Neuronal stem cell (in vitro differentiated cells): Measurements from ENCODE around the gene ADAM12.

Experiments used
- DNase-seq: peaks from one replicate; pipeline ENCODE4 v3.0.0-alpha.2; 2013; ENCODE audit warnings: low spot score
- H2AFZ ChIP-seq: one replicate; pipeline ENCODE4 v1.6.1; 2013; ENCODE audit warnings: mild to moderate bottlenecking, low read length, inconsistent platforms
- H2AK5ac ChIP-seq: 2 replicates; pipeline ENCODE4 v1.6.1; 2013; ENCODE audit warnings: low read depth, mild to moderate bottlenecking, inconsistent platforms, low read length, moderate library complexity, mixed read lengths
- H2BK120ac ChIP-seq: 2 replicates; pipeline ENCODE4 v1.6.1; 2013; ENCODE audit warnings: low read depth, mild to moderate bottlenecking, inconsistent platforms, low read length, moderate library complexity, mixed read lengths
- H2BK12ac ChIP-seq: one replicate; pipeline ENCODE4 v1.6.1; 2013; ENCODE audit warnings: low read length, inconsistent platforms
- H2BK15ac ChIP-seq: 2 replicates; pipeline ENCODE4 v1.6.1; 2013; ENCODE audit warnings: mild to moderate bottlenecking, low read length, inconsistent platforms, mixed read lengths
- H2BK5ac ChIP-seq: one replicate; pipeline ENCODE4 v1.6.1; 2013; ENCODE audit warnings: inconsistent platforms, mild to moderate bottlenecking, low read length, moderate library complexity
- H3K14ac ChIP-seq: one replicate; pipeline ENCODE4 v1.6.1; 2013; ENCODE audit warnings: low read length, inconsistent platforms
- H3K18ac ChIP-seq: 2 replicates; pipeline ENCODE4 v1.6.1; 2013; ENCODE audit warnings: low read length, inconsistent platforms
- H3K23ac ChIP-seq: 2 replicates; pipeline ENCODE4 v1.6.1; 2013; ENCODE audit warnings: low read depth, mild to moderate bottlenecking, mixed read lengths, low read length, inconsistent platforms; ENCODE audit not compliant: poor library complexity
- H3K27ac ChIP-seq: replicated peaks from 3 replicates; pipeline ENCODE4 v1.5.1; 2013; ENCODE audit warnings: low read length, inconsistent platforms
- H3K27me3 ChIP-seq, 3 experiments: 2 replicates each; pipeline ENCODE4 v1.6.1; 2013; ENCODE audit warnings: low read length in 3 of 3, mild to moderate bottlenecking in 2 of 3, inconsistent platforms in 1 of 3, low read depth in 1 of 3, mixed read lengths in 1 of 3, moderate library complexity in 1 of 3; ENCODE audit not compliant: control insufficient read depth in 3 of 3, insufficient read depth in 3 of 3
- H3K36me3 ChIP-seq, 2 donors: replicated peaks in 1 of 2; 2 replicates each; pipeline ENCODE4 v1.6.1; 2013; ENCODE audit warnings: low read length in 2 of 2; ENCODE audit not compliant: control insufficient read depth in 2 of 2, insufficient read depth in 2 of 2
- H3K4ac ChIP-seq: 2 replicates; pipeline ENCODE4 v1.6.1; 2013; ENCODE audit warnings: inconsistent platforms, mild to moderate bottlenecking, low read length, moderate library complexity
- H3K4me1 ChIP-seq, 2 donors: 1 replicate in 1 of 2; 2 replicates in 1 of 2; pipeline ENCODE4 v1.6.1; 2013; ENCODE audit warnings: low read length in 2 of 2, low read depth in 1 of 2; ENCODE audit not compliant: control insufficient read depth in 2 of 2, insufficient read depth in 1 of 2
- H3K4me2 ChIP-seq: one replicate; pipeline ENCODE4 v1.6.1; 2013; ENCODE audit warnings: mild to moderate bottlenecking, low read length, inconsistent platforms; ENCODE audit not compliant: insufficient read depth, poor library complexity, severe bottlenecking
- H3K4me3 ChIP-seq, 2 donors: 2 replicates each; pipeline ENCODE4 v1.5.1; 2013; ENCODE audit warnings: low read length in 2 of 2, mild to moderate bottlenecking in 2 of 2, inconsistent platforms in 1 of 2, moderate library complexity in 1 of 2
- H3K79me1 ChIP-seq: one replicate; pipeline ENCODE4 v1.6.1; 2013; ENCODE audit warnings: low read depth, mild to moderate bottlenecking, inconsistent platforms, low read length, moderate library complexity
- H3K9ac ChIP-seq: one replicate; pipeline ENCODE4 v1.6.1; 2013; ENCODE audit warnings: mild to moderate bottlenecking, low read depth, low read length, inconsistent platforms; ENCODE audit not compliant: poor library complexity
- H3K9me3 ChIP-seq, 2 donors: replicated peaks in 1 of 2; 2 replicates each; pipeline versions ENCODE3 to v1.6.1; 2013; ENCODE audit warnings: low read length in 2 of 2, mild to moderate bottlenecking in 2 of 2, inconsistent platforms in 1 of 2, low read depth in 1 of 2, mixed read lengths in 1 of 2, moderate library complexity in 1 of 2; ENCODE audit not compliant: control insufficient read depth in 2 of 2, insufficient read depth in 1 of 2
- H4K8ac ChIP-seq: one replicate; pipeline ENCODE4 v1.6.1; 2013; ENCODE audit warnings: low read depth, mild to moderate bottlenecking, inconsistent platforms, low read length, moderate library complexity
- H4K91ac ChIP-seq: one replicate; pipeline ENCODE4 v1.6.1; 2013; ENCODE audit warnings: low read length, low read depth, mild to moderate bottlenecking, inconsistent platforms; ENCODE audit not compliant: poor library complexity
- WGBS, 2 donors: extraction: QIAGEN DNeasy Blood & Tissue Kit; methylation state at CpG; one replicate each; pipeline ENCODE4 v1.1.7; 2013; ENCODE audit warnings: missing lambda C conversion rate in 2 of 2, mixed read lengths in 1 of 2; ENCODE audit not compliant: insufficient read length in 2 of 2, insufficient replicate concordance in 1 of 2; ENCODE audit errors: extremely low coverage in 2 of 2; 5-methylcytosine and 5-hydroxymethylcytosine counted together

Gene ADAM12

DNA sequence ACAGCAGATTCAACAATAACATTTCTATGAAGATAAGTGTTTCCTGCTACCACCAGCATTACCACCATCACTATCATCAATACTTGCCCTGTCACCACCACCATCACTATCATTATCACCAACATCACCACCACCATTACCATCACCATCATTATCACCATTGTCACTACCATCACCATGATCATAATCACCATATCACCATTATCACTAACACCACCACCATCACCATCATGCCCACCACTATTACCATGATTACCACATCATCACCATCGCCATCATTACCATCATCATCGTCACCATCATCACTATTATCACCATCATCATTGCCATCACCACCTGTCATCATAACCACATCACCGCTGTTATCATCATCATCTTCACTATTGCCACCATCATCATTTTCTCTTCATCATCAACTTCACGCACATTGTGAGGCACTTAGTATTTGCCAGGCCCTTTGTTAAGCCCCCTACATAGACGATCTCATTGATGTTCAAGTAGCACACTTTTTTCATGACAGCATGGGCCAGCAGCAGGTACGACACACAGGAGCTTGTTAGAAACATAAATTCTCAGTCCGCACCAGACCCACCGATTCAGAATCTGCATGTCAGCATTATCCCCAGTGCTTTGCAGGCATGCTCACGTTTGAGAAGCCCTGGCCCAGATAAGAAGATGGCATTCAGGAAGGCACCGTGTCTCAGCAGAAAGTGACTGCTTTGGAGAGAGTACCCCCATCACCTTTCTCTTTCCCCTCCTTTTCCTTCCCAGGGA is 161.1 kb downstream of the ADAM12 start:
- H3K18ac ChIP-seq, result no peak overlapping the region

DNA sequence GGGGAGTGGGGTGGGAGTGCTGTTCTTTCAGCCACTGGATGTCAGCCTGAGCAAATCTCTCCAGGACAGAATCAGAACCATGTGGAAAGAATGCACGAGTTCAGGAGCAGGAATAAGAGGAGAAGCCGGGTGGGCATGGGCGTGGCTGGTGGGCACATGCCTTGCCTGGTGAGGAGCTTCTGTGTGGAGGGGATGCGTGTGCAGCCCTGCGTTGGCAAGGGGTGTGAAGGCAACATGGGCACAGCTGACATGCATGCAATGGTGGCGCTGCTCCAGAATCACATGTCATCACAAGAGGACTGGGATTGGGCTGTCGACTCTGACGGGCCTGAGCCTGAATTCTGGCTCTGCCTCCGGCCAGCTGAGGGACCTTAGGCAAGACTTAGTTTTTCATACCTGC is 162.1 kb downstream of the ADAM12 start:
- H3K36me3 ChIP-seq, result no peaks in the 10 kb centered on the region
- H2BK12ac ChIP-seq, result no peak overlapping the region
- H2BK120ac ChIP-seq, result no peak overlapping the region
- no peak overlapping the region for H4K8ac ChIP-seq
- no peak overlapping the region for H3K23ac ChIP-seq
- H3K79me1 ChIP-seq, result no peaks in the 10 kb centered on the region
- H3K4me3 ChIP-seq, result no peak overlapping the region
- H3K4ac ChIP-seq, result no peak overlapping the region
- no peaks in the 10 kb centered on the region for H3K9me3 ChIP-seq
- no peak overlapping the region for H2BK5ac ChIP-seq
- no peak overlapping the region for H2BK15ac ChIP-seq
- H4K91ac ChIP-seq, result no peak overlapping the region
- H3K4me1 ChIP-seq, result peaks cover 4 to 14% of the 10 kb centered on the region in 2 donors
- H3K9ac ChIP-seq, result no peak overlapping the region
- no peak overlapping the region for H3K27ac ChIP-seq
- peak overlapping the region; percentile 38 for H3K18ac ChIP-seq
- H3K14ac ChIP-seq, result no peak overlapping the region
- no CpG with 5 or more reads among the region's 9 CpGs for WGBS, 2 donors
- H2AK5ac ChIP-seq, result peak overlapping the region; percentile 7
- no peak for DNase-seq
- H3K27me3 ChIP-seq, result no peaks in the 10 kb centered on the region
- H3K4me2 ChIP-seq, result no peak overlapping the region
- H2AFZ ChIP-seq, result no peak overlapping the region

More for the DNA sequence above, 161.1 kb downstream of the ADAM12 start:
- Histone ChIP-seq H3K4ac (no peak overlapping the region), H3K23ac (no peak overlapping the region), H3K4me3 (no peak overlapping the region), H3K4me1 (peaks cover 4 to 14% of the 10 kb centered on the region in 2 donors), H4K91ac (no peak overlapping the region), H2BK5ac (no peak overlapping the region), H4K8ac (no peak overlapping the region), H3K4me2 (no peak overlapping the region), H2BK15ac (no peak overlapping the region), H3K14ac (no peak overlapping the region), H3K79me1 (no peaks in the 10 kb centered on the region), H3K9ac (no peak overlapping the region), H3K9me3 (no peaks in the 10 kb centered on the region), H3K27ac (no peak overlapping the region), H2AFZ (peak overlapping the region; percentile 29), H2AK5ac (no peak overlapping the region), H2BK12ac (no peak overlapping the region), H3K36me3 (no peaks in the 10 kb centered on the region), H3K27me3 (no peaks in the 10 kb centered on the region), H2BK120ac (peak overlapping the region; percentile 11)
- WGBS, 2 donors, result 100% methylated on average over 2 of the region's 10 CpGs; no CpG with 5 or more reads in 1 of the 2 donors
- no peak for DNase-seq

DNA sequence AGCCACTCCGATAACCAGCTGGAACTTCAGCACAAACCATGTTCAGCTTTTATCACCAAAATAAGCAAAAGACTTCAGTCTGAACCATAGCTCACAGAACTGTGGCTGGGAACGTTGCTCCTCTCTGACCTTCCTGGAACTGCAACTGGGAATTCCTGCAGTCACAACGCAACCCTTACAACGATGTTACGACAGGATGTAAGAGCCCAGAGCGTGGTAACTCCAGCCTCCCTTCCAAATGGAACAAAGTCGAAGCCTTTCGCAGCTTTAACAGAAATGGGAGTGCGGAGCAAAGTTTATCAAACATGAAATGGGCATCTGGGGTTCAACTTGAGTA is 162.6 kb downstream of the ADAM12 start:
- Histone ChIP-seq H4K8ac (no peak overlapping the region), H2AK5ac (peak overlapping the region; percentile 7), H4K91ac (no peak overlapping the region), H3K4me1 (peaks cover 4 to 14% of the 10 kb centered on the region in 2 donors), H2BK12ac (no peak overlapping the region), H3K14ac (no peak overlapping the region), H2AFZ (peak overlapping the region; percentile 7), H3K9ac (no peak overlapping the region), H3K4me3 (no peak overlapping the region), H3K18ac (peak overlapping the region; percentile 21), H3K9me3 (no peaks in the 10 kb centered on the region), H2BK5ac (no peak overlapping the region), H3K27me3 (no peaks in the 10 kb centered on the region), H3K4me2 (no peak overlapping the region), H3K4ac (no peak overlapping the region), H3K23ac (no peak overlapping the region), H2BK15ac (no peak overlapping the region), H2BK120ac (no peak overlapping the region), H3K79me1 (no peaks in the 10 kb centered on the region), H3K27ac (no peak overlapping the region), H3K36me3 (no peaks in the 10 kb centered on the region)
- WGBS, 2 donors, result no CpG with 5 or more reads among the region's 9 CpGs
- no peak for DNase-seq

DNA sequence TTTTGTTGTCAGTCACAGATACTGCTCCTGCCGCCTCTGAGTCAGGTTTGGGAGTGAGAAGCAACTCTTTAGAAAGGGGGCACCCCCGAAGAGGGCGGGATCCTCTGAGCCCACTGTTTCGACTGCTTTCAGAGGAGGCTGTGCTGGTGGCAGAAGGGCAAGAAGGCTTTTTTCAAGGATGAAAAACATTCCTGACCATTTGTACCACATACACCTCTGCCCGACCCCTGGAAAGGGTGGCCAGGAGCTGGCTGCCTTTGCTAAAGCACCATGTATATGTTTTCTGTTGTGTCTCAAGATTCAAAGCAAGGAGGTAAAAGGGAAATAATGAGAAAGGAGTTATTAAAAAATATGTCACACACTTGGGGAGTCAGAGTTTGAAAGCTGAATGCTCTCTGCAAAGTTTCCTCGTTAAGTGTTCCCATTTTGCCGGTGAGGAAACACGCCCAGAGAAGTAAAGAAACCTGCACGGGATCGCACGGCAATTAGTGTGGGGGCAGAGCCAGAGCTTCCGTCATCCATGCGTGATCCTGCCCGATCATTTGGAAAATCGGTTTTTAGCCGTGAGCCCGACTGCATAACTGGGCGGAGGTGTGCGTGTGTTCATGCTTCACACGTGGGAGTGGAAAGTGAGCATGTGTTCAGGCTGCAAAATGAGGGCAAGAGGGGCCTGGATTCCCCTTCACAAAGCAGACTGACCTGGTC is 163.2 kb downstream of the ADAM12 start:
- Histone ChIP-seq H2BK5ac (peak overlapping the region; percentile 85), H3K9ac (no peak overlapping the region), H3K79me1 (no peaks in the 10 kb centered on the region), H3K4me2 (no peak overlapping the region), H2BK12ac (no peak overlapping the region), H3K9me3 (no peaks in the 10 kb centered on the region), H3K4ac (no peak overlapping the region), H2AFZ (peak overlapping the region; percentile 71), H3K4me1 (peaks cover 4 to 14% of the 10 kb centered on the region in 2 donors), H2BK120ac (no peak overlapping the region), H3K27ac (peak overlapping the region; percentile 31), H4K8ac (no peak overlapping the region), H3K27me3 (no peaks in the 10 kb centered on the region), H3K36me3 (no peaks in the 10 kb centered on the region), H3K4me3 (no peak overlapping the region), H4K91ac (no peak overlapping the region), H2AK5ac (no peak overlapping the region), H3K14ac (no peak overlapping the region), H3K18ac (peak overlapping the region; percentile 84), H2BK15ac (no peak overlapping the region), H3K23ac (no peak overlapping the region)
- no peak for DNase-seq
- WGBS, 2 donors, result no CpG with 5 or more reads among the region's 20 CpGs
